Peyer's patch (tissue), 4 donors: Measurements from ENCODE around the gene SLC1A2. TPM values are rescaled to one million over a fixed set of nuclear protein-coding genes. Genes with fewer than 3 reads are reported as not detected.

Source experiments
- DNase-seq, 3 donors: peaks; one replicate each; pipeline ENCODE4 v3.0.0-alpha.2; 2017 to 2019
- H3K27ac ChIP-seq, 4 donors: fragments of 200-600 bp; sonication (generic); one replicate each; pipeline ENCODE4 v1.5.1; 2016 to 2019
- H3K27me3 ChIP-seq, 2 donors: fragments of 200-600 bp; sonication (generic); one replicate each; pipeline ENCODE4 v1.5.1; 2019
- H3K36me3 ChIP-seq, 3 donors: fragments of 200-600 bp; sonication (generic); one replicate each; pipeline ENCODE4 v1.5.1; 2016 to 2019
- H3K4me1 ChIP-seq, 4 donors: fragments of 200-600 bp; sonication (generic); one replicate each; pipeline ENCODE4 v1.5.1; 2016 to 2019
- H3K4me3 ChIP-seq, 4 donors: fragments of 200-600 bp; sonication (generic); 1 replicate in 3 of 4; 2 replicates in 1 of 4; pipeline ENCODE4 v1.5.1; 2016 to 2019; ENCODE audit warnings: mild to moderate bottlenecking in 1 of 4
- H3K9me3 ChIP-seq, 4 donors: fragments of 200-600 bp; sonication (generic); one replicate each; pipeline ENCODE4 v1.5.1; 2016 to 2019; ENCODE audit warnings: mild to moderate bottlenecking in 1 of 4
- POLR2A ChIP-seq, 2 donors: fragments of 450-650 bp; IDR thresholded peaks; one replicate each; pipeline ENCODE4 v1.5.1; 2017; ENCODE audit warnings: antibody characterized with exemption in 2 of 2, mild to moderate bottlenecking in 2 of 2, moderate library complexity in 2 of 2
- total RNA-seq, 4 donors: library from RNA; depleted of rRNA; stranded (reverse); fragments of >200 nt; gene quantifications; one replicate each; pipeline ENCODE4 v1.1.0, GENCODE V29; 2016
- TF ChIP-seq, protein P1 (sequence below), 6 experiments: fragments of 450-650 bp in 4 of 6; fragments of 200-600 bp in 2 of 6; sonication (generic) in 1 of 6; IDR thresholded peaks; one replicate each; pipeline ENCODE4 v1.5.1; 2017 to 2019; ENCODE audit warnings: antibody characterized with exemption in 6 of 6, mild to moderate bottlenecking in 3 of 6, moderate library complexity in 1 of 6

Gene SLC1A2
- total RNA-seq, 4 donors from 2014 or later, result 0.38 to 1.1 TPM; not detected in 2

DNA sequence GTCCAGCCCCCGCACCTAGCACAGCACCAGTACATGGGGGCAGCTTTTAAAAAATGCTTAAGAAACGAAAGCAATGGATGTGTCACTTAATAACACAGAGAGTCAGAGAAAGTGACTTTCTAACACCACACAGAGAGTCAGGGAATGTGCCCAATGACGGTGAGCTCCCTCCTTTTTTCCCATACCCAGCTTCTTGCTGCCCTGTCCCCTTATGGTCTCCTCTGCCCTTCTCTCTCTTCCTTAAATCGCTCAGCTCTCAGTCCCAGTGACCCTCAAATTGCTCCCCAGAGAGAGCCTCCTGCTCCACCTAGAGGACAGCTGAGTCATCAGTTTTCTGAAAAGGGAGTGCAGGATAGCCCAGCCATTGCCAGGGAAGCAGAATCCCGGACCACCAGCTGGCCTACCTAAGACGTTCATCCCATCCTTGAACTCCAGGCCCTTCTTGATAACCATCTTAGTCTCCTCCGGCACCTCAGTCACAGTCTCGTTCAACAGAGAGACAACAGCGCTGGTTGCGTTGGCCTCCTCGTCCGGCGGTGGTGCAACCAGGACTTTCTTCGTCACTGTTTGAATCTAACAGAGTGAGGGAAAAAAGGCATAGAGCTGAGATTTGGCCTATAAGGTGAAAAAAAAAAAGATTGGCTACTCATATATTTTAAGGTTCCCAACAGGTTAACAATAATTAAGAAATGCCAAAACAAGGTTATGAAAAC lies 113.5 kb downstream of the SLC1A2 start:
- no peaks in the 10 kb centered on the region for H3K9me3 ChIP-seq
- peak in 2 of 3 donors; percentile 37 to 56 for DNase-seq
- H3K36me3 ChIP-seq, result no peaks in the 10 kb centered on the region
- no peak overlapping the region for H3K4me3 ChIP-seq
- TF ChIP-seq, protein P1, sequence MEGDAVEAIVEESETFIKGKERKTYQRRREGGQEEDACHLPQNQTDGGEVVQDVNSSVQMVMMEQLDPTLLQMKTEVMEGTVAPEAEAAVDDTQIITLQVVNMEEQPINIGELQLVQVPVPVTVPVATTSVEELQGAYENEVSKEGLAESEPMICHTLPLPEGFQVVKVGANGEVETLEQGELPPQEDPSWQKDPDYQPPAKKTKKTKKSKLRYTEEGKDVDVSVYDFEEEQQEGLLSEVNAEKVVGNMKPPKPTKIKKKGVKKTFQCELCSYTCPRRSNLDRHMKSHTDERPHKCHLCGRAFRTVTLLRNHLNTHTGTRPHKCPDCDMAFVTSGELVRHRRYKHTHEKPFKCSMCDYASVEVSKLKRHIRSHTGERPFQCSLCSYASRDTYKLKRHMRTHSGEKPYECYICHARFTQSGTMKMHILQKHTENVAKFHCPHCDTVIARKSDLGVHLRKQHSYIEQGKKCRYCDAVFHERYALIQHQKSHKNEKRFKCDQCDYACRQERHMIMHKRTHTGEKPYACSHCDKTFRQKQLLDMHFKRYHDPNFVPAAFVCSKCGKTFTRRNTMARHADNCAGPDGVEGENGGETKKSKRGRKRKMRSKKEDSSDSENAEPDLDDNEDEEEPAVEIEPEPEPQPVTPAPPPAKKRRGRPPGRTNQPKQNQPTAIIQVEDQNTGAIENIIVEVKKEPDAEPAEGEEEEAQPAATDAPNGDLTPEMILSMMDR (IDR thresholded peaks at IDR 0.05), result peak in 5 of 6 experiments; percentile 39 to 51 (median 49)
- no peak for TF ChIP-seq POLR2A (IDR thresholded peaks at IDR 0.05)
- peaks cover 0 to 7% (median 0%) of the 10 kb centered on the region in 4 donors for H3K4me1 ChIP-seq
- H3K27ac ChIP-seq, result no peak overlapping the region
- no peaks in the 10 kb centered on the region for H3K27me3 ChIP-seq

DNA sequence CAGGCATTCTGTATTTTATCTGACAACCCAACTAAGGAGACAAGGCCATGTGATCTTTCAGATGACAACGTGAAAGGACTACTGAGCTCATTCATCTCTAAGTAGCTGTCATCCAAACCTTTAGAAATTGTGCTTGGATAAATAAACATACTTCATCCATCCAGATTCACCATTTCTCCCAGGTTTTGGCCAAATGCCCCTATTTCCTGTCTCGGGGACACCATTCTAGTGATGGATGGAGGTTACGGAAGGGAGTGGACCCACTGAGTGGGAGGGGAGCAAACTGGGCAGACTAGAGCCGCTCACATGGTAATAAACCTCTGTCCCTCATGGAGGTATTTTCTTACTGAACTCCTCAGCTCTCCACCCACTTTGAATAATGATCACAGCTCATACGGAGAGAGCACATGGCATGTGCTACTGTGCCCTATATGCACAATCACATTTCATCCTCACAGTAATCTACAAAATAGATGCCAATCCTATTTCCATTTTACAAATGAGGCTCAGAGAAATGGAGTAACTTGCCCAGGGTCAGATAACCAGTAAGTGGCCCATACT lies 114.4 kb downstream of the SLC1A2 start:
- no peaks in the 10 kb centered on the region for H3K27me3 ChIP-seq
- H3K4me3 ChIP-seq, result no peak overlapping the region
- H3K27ac ChIP-seq, result peak overlapping the region in 2 of 4 donors; percentile 37 to 54
- H3K36me3 ChIP-seq, result no peaks in the 10 kb centered on the region
- H3K9me3 ChIP-seq, result no peaks in the 10 kb centered on the region
- H3K4me1 ChIP-seq, result peaks cover 0 to 7% (median 0%) of the 10 kb centered on the region in 4 donors
- TF ChIP-seq, protein P1 (IDR thresholded peaks at IDR 0.05), result no peak
- no peak for TF ChIP-seq POLR2A (IDR thresholded peaks at IDR 0.05)
- no peak for DNase-seq

DNA sequence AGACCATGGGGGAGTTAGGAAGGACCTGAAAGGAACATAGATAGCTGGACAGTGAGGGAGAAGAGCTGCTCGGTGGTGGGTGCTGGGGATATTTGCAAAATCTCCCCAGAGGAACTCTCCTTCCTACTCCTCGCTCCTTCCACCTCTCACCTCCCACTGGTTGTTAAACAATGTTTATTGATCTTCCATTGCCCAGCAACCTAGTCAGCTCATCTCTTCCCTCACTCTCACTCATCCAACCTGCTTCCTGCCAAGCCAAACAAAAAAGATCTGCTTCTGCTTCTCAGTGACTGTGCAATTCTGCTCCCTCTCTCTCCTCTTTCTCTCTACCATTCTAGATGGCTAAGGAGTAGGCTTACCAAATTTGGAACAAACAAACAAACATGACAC lies 115.0 kb downstream of the SLC1A2 start:
- Histone ChIP-seq H3K4me3 (no peak overlapping the region), H3K27me3 (no peaks in the 10 kb centered on the region), H3K27ac (peak overlapping the region in 3 of 4 donors; percentile 37 to 75 (median 54)), H3K4me1 (peaks cover 0 to 7% (median 0%) of the 10 kb centered on the region in 4 donors), H3K36me3 (no peaks in the 10 kb centered on the region), H3K9me3 (no peaks in the 10 kb centered on the region)
- TF ChIP-seq POLR2A (IDR thresholded peaks at IDR 0.05), result no peak
- TF ChIP-seq, protein P1 (IDR thresholded peaks at IDR 0.05), result no peak
- DNase-seq, result no peak

DNA sequence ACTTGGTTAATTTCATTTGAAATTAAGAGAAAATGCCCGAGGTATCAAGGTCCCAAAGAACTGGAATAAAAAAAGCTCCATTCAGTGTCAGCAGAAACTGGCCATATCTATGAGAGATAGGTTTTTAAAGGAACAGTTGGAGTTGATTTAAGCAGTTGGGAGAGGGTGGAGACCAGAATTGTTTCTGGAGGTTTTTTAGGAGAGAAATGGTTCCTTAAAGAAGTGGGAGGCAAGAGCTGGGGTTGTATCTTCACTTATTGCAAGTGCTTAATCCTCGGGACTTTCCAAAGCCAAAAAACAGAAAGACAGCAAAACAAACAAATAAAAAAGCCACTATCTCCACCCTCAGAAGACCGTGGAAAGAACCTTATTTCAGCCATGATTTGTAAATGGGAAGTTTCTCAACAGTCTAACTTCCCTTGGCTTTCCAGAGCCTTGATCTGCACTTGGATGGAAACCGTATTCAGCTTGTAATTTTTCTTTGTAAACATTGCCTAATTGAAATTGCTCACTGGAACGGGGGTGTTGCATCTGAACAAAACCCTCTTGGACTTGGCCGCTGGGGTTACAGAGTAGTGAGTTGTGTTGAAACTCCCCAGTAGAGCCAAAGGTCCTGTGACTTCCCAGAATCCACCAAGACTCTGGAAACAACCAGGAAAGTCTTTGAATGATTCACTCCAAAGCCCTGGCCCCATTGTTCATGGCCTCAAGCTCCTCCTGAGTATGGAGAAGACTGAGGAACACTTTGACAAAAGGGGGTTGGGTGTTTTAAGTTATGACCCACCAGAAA lies 115.6 kb downstream of the SLC1A2 start:
- Histone ChIP-seq H3K4me3 (no peak overlapping the region), H3K36me3 (no peaks in the 10 kb centered on the region), H3K27ac (peak overlapping the region in 3 of 4 donors; percentile 37 to 75 (median 54)), H3K9me3 (no peaks in the 10 kb centered on the region), H3K27me3 (no peaks in the 10 kb centered on the region), H3K4me1 (peaks cover 0 to 7% (median 0%) of the 10 kb centered on the region in 4 donors)
- no peak for TF ChIP-seq POLR2A (IDR thresholded peaks at IDR 0.05)
- TF ChIP-seq, protein P1 (IDR thresholded peaks at IDR 0.05), result no peak
- DNase-seq, result peak in 2 of 3 donors; percentile 31 to 69

DNA sequence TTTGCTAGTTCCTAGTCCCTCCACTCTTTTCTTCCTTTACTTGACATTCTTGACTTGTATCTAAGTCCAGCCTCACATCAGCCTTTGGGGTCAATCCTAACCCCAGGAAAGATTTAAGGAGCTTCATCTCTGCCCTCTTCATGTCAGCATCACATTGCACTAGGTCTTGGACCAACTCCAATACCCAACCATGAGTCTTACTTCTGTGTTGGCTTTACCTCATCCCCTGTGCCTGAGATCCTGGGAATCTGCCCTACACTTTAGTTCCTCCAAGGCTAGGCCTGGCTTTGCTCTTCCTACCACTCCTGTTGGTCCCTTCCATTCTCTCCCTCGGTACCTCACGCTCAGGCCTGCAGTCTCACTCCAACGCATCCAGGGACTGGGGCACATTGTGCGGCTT lies 117.0 kb downstream of the SLC1A2 start:
- H3K27me3 ChIP-seq, result no peaks in the 10 kb centered on the region
- H3K4me1 ChIP-seq, result peaks cover 0 to 7% (median 0%) of the 10 kb centered on the region in 4 donors
- no peak for TF ChIP-seq POLR2A (IDR thresholded peaks at IDR 0.05)
- TF ChIP-seq, protein P1 (IDR thresholded peaks at IDR 0.05), result no peak
- no peaks in the 10 kb centered on the region for H3K9me3 ChIP-seq
- no peak for DNase-seq
- no peak overlapping the region for H3K27ac ChIP-seq
- H3K4me3 ChIP-seq, result no peak overlapping the region
- no peaks in the 10 kb centered on the region for H3K36me3 ChIP-seq
